HG02759 (cell line): ENCODE measurements around the gene COX4I2.
"Not testable (repeated sequence)": the region's sequence is repeated elsewhere in the genome, so short reads cannot be mapped to it uniquely, and the experiment has no call there.

ENCODE experiments used
- ATAC-seq: cut with Tn5 transposase; IDR thresholded peaks from one replicate; pipeline ENCODE4 v1.9.1; 2021; ENCODE audit warnings: mild to moderate bottlenecking, moderate library complexity; ENCODE audit not compliant: unreplicated experiment

COX4I2 gene

GRCh38 chr20:31637660-31638059, at the start of gene COX4I2:
Gene COX4I2, plus strand, starts transcription at chr20:31637912. Its CDS starts 1,106 bp downstream, at chr20:31639018.
- no peak for ATAC-seq

- no peak for ATAC-seq
Observed at GRCh38 chr20:31590717-31591225, 46.9 kb upstream of the COX4I2 start.

- ATAC-seq: no peak
Observed at GRCh38 chr20:31593221-31594001, 44.3 kb upstream of the COX4I2 start.

GRCh38 chr20:31594002-31594557, 43.6 kb upstream of the COX4I2 start:
- no peak for ATAC-seq

GRCh38 chr20:31594558-31595379, 42.9 kb upstream of the COX4I2 start:
- ATAC-seq: no peak

GRCh38 chr20:31595380-31595653, 42.4 kb upstream of the COX4I2 start:
- ATAC-seq: no peak

GRCh38 chr20:31595654-31596411, 41.9 kb upstream of the COX4I2 start:
- ATAC-seq: no peak

GRCh38 chr20:31596412-31596715, 41.3 kb upstream of the COX4I2 start:
- ATAC-seq: not testable (repeated sequence)

- no peak for ATAC-seq
Observed at GRCh38 chr20:31596831-31597480, 40.8 kb upstream of the COX4I2 start.

GRCh38 chr20:31597481-31597855, 40.2 kb upstream of the COX4I2 start:
- ATAC-seq: no peak

- no peak for ATAC-seq
Observed at GRCh38 chr20:31602431-31602778, 35.3 kb upstream of the COX4I2 start.

GRCh38 chr20:31602779-31603441, 34.8 kb upstream of the COX4I2 start:
- peak; percentile 70 for ATAC-seq

- peak; percentile 50 for ATAC-seq
Observed at GRCh38 chr20:31603822-31604566, 33.7 kb upstream of the COX4I2 start.

GRCh38 chr20:31604567-31605030, 33.1 kb upstream of the COX4I2 start:
- no peak for ATAC-seq

GRCh38 chr20:31605031-31605901, 32.4 kb upstream of the COX4I2 start, which contains the start of gene ID1:
Gene ID1, plus strand, starts transcription at chr20:31605289. Its CDS starts 99 bp downstream, at chr20:31605388.
- peak; percentile 88 for ATAC-seq

GRCh38 chr20:31605902-31606803, 31.6 kb upstream of the COX4I2 start:
- ATAC-seq: no peak
